Hepatocyte (in vitro differentiated cells): ENCODE measurements around the gene PMS2. TPM values are rescaled to one million over a fixed set of nuclear protein-coding genes. Genes with fewer than 3 reads are reported as not detected.
A peak's percentile ranks its signal among the peaks of the same experiment; 100 is the strongest.
"Not testable (repeated sequence)": the region's sequence is repeated elsewhere in the genome, so short reads cannot be mapped to it uniquely, and the experiment has no call there.

Source experiments
- DNase-seq: peaks from one replicate; pipeline ENCODE4 v3.0.0-alpha.2; 2016; ENCODE audit warnings: low spot score
- H2AFZ ChIP-seq: fragments of 200-600 bp; sonication (generic); 2 replicates; pipeline ENCODE4 v1.6.0; 2016; ENCODE audit warnings: antibody characterized with exemption, mild to moderate bottlenecking
- H3K27ac ChIP-seq: fragments of 200-600 bp; sonication (generic); 2 replicates; pipeline ENCODE4 v1.5.1; 2016; ENCODE audit warnings: mild to moderate bottlenecking
- H3K27me3 ChIP-seq: fragments of 200-600 bp; sonication (generic); 2 replicates; pipeline ENCODE4 v1.6.1; 2016
- H3K36me3 ChIP-seq: fragments of 200-600 bp; sonication (generic); replicated peaks from 2 replicates; pipeline ENCODE4 v1.5.1; 2016; ENCODE audit warnings: low read depth; ENCODE audit not compliant: insufficient read depth
- H3K4me1 ChIP-seq: fragments of 200-600 bp; sonication (generic); 2 replicates; pipeline ENCODE4 v1.5.1; 2016; ENCODE audit warnings: mild to moderate bottlenecking, moderate library complexity; ENCODE audit not compliant: insufficient read depth
- H3K4me2 ChIP-seq: fragments of 200-600 bp; sonication (generic); 2 replicates; pipeline ENCODE4 v1.6.0; 2016
- H3K4me3 ChIP-seq: fragments of 200-600 bp; sonication (generic); 2 replicates; pipeline ENCODE4 v1.5.1; 2016; ENCODE audit warnings: mild to moderate bottlenecking
- H3K79me2 ChIP-seq: fragments of 200-600 bp; sonication (generic); 2 replicates; pipeline ENCODE4 v1.6.0; 2017; ENCODE audit warnings: mild to moderate bottlenecking
- H3K9me2 ChIP-seq: fragments of 200-600 bp; sonication (generic); replicated peaks from 2 replicates; pipeline ENCODE4 v1.6.0; 2017; ENCODE audit warnings: mild to moderate bottlenecking; ENCODE audit not compliant: insufficient read depth
- H3K9me3 ChIP-seq: fragments of 200-600 bp; sonication (generic); 2 replicates; pipeline ENCODE4 v1.5.1; 2016; ENCODE audit warnings: low read depth, mild to moderate bottlenecking
- H4K20me1 ChIP-seq: fragments of 200-600 bp; sonication (generic); 2 replicates; pipeline ENCODE4 v1.6.0; 2016; ENCODE audit warnings: mild to moderate bottlenecking; ENCODE audit not compliant: insufficient read depth, poor library complexity, severe bottlenecking
- WGBS: methylation state at CpG from one replicate; pipeline ENCODE4 v1.1.6; 2016; ENCODE audit warnings: low lambda C conversion rate; ENCODE audit errors: missing lambda C conversion rate; 5-methylcytosine and 5-hydroxymethylcytosine counted together
- polyA plus RNA-seq: library from polyadenylated mRNA; unstranded; fragments of >200 nt; fragmentation: Nextera tagmentation; extraction: Ambion mirVana; gene quantifications from 2 replicates; pipeline ENCODE4 v1.2.1, GENCODE V29; 2016
- total RNA-seq: library from RNA; depleted of rRNA; stranded (reverse); fragments of >200 nt; gene quantifications from 2 replicates; pipeline ENCODE4 v1.2.3, GENCODE V29; 2014

Gene PMS2
- total and polyA plus RNA-seq, 2 experiments from 2014 or later = 5.8 to 13.9 TPM

DNA sequence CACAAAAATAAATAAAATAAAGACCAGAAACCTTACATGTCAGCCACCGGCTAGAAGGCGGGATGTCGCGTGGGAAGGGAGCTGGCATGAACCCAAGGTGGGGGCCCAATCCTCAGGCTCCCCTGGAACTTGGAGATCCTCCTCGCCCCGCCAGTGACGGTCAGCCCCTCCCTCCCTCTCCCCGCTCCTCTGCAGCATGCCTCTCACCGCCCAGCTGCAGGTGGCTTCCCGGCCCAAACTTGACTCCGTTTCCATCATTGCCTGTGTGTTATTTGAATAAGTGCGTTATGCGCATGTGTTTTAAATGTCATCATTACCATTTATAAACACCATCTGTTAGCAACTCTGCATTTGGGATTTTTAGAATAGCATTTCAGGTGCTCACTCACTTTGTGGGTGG lies 45.6 kb downstream of the PMS2 start:
- H3K4me3 ChIP-seq, H3K36me3 ChIP-seq, H3K27me3 ChIP-seq, H3K9me3 ChIP-seq, H4K20me1 ChIP-seq, H3K79me2 ChIP-seq, H3K27ac ChIP-seq, DNase-seq, H3K4me1 ChIP-seq, H3K9me2 ChIP-seq, H2AFZ ChIP-seq, H3K4me2 ChIP-seq: not testable (repeated sequence)
- WGBS = no CpG with 5 or more reads among the region's 13 CpGs

DNA sequence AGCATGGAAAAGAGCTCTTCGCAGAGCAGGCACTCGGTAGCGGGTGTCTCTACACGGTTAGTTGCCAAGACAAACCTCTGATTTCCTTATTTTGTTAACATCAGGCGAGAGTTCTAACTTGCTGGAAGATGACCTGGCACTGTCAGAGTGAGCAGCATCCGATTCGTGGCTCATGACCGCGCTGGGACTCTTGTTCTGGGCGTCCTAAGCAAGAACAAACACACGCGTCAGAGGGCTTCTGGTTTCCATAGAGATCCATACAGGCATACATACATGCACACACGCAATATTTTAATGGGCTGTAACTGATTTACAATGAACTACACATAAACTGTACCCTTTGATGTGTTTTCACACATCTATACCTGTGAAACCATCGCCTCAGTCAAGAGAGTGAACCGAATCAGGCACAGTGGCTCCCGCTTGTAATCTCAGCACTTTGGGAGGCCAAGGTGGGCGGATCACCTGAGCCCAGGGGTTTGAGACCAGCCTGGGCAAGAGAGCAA lies 73.9 kb downstream of the PMS2 start:
- no CpG with 5 or more reads among the region's 17 CpGs for WGBS
- not testable (repeated sequence) for H3K27me3 ChIP-seq, H3K36me3 ChIP-seq

DNA sequence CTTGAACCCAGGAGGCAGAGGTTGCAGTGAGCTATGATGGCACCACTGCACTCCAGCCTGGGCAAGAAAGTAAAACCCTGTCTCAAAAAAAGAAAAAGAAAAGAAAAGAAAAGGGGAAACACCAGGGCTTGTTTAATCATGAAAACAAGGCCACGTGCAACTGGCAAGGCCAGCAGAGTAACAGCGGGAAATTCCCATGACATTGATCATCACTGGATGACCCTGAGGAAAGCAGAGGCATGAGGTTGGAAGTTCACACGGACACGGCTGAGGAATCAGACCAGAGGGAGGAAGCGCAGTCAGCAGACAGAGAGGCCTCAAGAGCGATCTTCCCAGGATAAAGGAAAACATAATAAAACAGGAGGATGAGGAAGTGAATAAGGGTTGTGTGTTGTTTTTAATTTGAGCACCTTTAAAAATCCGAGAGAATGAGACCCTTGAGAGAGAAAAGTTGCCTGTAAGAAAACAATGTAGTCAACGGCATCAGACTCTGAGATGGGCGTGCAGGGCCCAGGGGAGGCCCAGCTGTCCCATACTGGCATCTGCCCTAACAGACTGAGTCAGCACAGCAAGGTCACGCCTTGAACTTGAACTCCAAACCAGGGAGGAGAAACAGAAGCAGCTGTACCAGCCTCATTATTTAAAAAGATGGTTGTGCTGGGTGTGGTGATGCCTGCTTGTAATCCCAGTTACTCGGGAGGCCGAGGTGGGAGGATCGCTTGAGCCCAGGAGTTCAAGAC lies 76.8 kb downstream of the PMS2 start:
- H3K4me2 ChIP-seq, H3K27me3 ChIP-seq, H3K4me3 ChIP-seq, H3K9me2 ChIP-seq, H4K20me1 ChIP-seq, H3K9me3 ChIP-seq, H3K4me1 ChIP-seq, H2AFZ ChIP-seq, H3K27ac ChIP-seq, DNase-seq, H3K79me2 ChIP-seq, H3K36me3 ChIP-seq: not testable (repeated sequence)
- WGBS = 74% methylated on average over 5 of the region's 13 CpGs

More for the DNA sequence above, 73.9 kb downstream of the PMS2 start:
- H3K79me2 ChIP-seq, H3K27ac ChIP-seq, H3K4me3 ChIP-seq, H3K9me2 ChIP-seq, H4K20me1 ChIP-seq, H3K4me1 ChIP-seq, H3K4me2 ChIP-seq, H3K9me3 ChIP-seq, H2AFZ ChIP-seq, DNase-seq: not testable (repeated sequence)

DNA sequence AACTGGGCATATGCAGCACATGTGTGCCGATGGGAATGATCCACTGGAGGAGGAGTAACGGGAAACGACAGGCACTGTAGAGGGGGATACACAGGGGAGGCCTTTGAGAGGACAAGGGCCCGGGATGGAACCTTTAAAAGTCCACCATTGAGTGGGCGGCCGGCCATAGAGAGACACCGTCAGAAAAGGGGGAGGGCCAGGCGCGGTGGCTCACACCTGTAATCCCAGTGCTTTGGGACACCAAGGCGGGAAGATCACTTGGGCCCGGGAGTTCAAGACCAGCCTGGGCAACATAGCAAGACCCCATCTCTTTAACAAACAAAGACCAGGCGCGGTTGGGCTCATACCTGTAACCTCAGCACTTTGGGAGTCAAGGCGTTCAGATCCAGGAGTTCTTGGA lies 77.6 kb downstream of the PMS2 start:
- peak; percentile 4 for DNase-seq
- not testable (repeated sequence) for H3K9me3 ChIP-seq, H3K9me2 ChIP-seq, H2AFZ ChIP-seq, H3K4me1 ChIP-seq, H3K79me2 ChIP-seq, H3K4me2 ChIP-seq, H3K4me3 ChIP-seq, H3K27ac ChIP-seq, H3K27me3 ChIP-seq, H3K36me3 ChIP-seq, H4K20me1 ChIP-seq
- 97% methylated on average over 14 of the region's 14 CpGs for WGBS

GRCh38 chr7:5930290-5930689 lies 78.6 kb downstream of the PMS2 start:
- H3K27me3 ChIP-seq, H3K4me2 ChIP-seq, H3K79me2 ChIP-seq, H3K9me2 ChIP-seq, H3K4me3 ChIP-seq, H3K36me3 ChIP-seq, H2AFZ ChIP-seq, H3K9me3 ChIP-seq, H4K20me1 ChIP-seq, DNase-seq, H3K27ac ChIP-seq, H3K4me1 ChIP-seq: not testable (repeated sequence)
- WGBS = no CpG with 5 or more reads among the region's 10 CpGs

- not testable (repeated sequence) for H3K4me1 ChIP-seq, H3K9me2 ChIP-seq, H3K27me3 ChIP-seq, H3K27ac ChIP-seq, DNase-seq, H2AFZ ChIP-seq, H4K20me1 ChIP-seq, H3K9me3 ChIP-seq, H3K4me3 ChIP-seq, H3K36me3 ChIP-seq, H3K79me2 ChIP-seq, H3K4me2 ChIP-seq
- 100% methylated on average over 2 of the region's 13 CpGs for WGBS
These were observed 82.5 kb downstream of the PMS2 start for GRCh38 chr7:5926263-5926870.

DNA sequence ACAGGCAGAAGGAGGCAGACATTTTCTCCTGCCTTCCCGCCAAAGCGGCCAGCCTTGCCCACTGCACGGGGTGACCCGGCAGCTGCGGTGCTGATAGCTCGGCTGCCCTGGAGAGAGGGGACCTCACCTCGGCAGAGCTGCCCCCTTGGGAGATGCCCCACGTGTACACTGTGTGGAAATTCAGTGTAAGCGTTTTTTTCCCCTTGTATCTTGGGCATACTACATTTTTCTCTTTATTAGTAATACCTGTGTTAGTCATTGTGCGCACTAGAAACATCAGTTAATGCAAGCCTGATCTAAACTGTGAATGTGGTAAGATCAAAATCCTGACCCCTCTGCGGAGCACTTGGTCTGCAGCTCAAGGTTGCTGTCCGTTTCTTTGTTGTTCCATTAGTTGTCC lies 84.2 kb downstream of the PMS2 start:
- H3K4me2 ChIP-seq = not testable (repeated sequence)

GRCh38 chr7:5924180-5924579 lies 84.7 kb downstream of the PMS2 start:
- not testable (repeated sequence) for H3K4me1 ChIP-seq, H3K4me3 ChIP-seq, H3K27ac ChIP-seq, H3K27me3 ChIP-seq, H2AFZ ChIP-seq, H3K4me2 ChIP-seq, H3K79me2 ChIP-seq, H4K20me1 ChIP-seq, H3K9me2 ChIP-seq, DNase-seq, H3K36me3 ChIP-seq, H3K9me3 ChIP-seq
- no CpG with 5 or more reads among the region's 2 CpGs for WGBS

More for the DNA sequence above, 84.2 kb downstream of the PMS2 start:
- H3K4me3 ChIP-seq, H3K36me3 ChIP-seq, H3K9me2 ChIP-seq, H4K20me1 ChIP-seq, H3K27me3 ChIP-seq, H2AFZ ChIP-seq, DNase-seq, H3K79me2 ChIP-seq, H3K9me3 ChIP-seq, H3K4me1 ChIP-seq, H3K27ac ChIP-seq: not testable (repeated sequence)
- WGBS = no CpG with 5 or more reads among the region's 12 CpGs
